Measurements from ENCODE around the gene ANKRD13D. TPM values are rescaled to one million over a fixed set of nuclear protein-coding genes. Genes with fewer than 3 reads are reported as not detected.

Gene ANKRD13D
- total and polyA plus RNA-seq, 2 of the 8 experiments (the other 6 are each of a cell fraction or from before 2014, with no cell fraction given) = 24.9 to 26.5 TPM

GRCh38 chr11:67337257-67337656 lies 48.2 kb downstream of the ANKRD13D start (continued):
- TF ChIP-seq CHD7 (IDR thresholded peaks at IDR 0.05; ENCODE audit: insufficient replicate concordance, low read length) (no peak), CTBP2 (IDR thresholded peaks at IDR 0.05; ENCODE audit: borderline replicate concordance, insufficient read depth, insufficient read length, low read length) (no peak), POLR2AphosphoS5 (IDR thresholded peaks at IDR 0.05; ENCODE audit: low read depth, low read length) (no peak), BCL11A (IDR thresholded peaks at IDR 0.05; ENCODE audit: low read depth in 2 of 2, low read length in 2 of 2) (no peak), SP1 (IDR thresholded peaks at IDR 0.05; ENCODE audit: low read depth, low read length) (no peak), RFX5 (IDR thresholded peaks at IDR 0.05; ENCODE audit: borderline replicate concordance, low read depth, low read length) (no peak), POU5F1 (IDR thresholded peaks at IDR 0.05; ENCODE audit: low read depth, low read length) (no peak)
